WI38 (cell line): ENCODE measurements around the gene ARL1.

ENCODE experiments used
- H3K4me3 ChIP-seq: 2 replicates; pipeline ENCODE4 v1.5.1; 2011; ENCODE audit warnings: low read depth, mild to moderate bottlenecking, control low read depth, low read length
- CTCF ChIP-seq: IDR thresholded peaks from 2 replicates; pipeline ENCODE4 v1.5.1; 2012; ENCODE audit warnings: low read depth, mild to moderate bottlenecking, control low read depth, low read length

ARL1 gene

GRCh38 chr12:101368016-101368415 is 39.6 kb downstream of the ARL1 start:
- TF ChIP-seq CTCF = no peak
- H3K4me3 ChIP-seq = no peak overlapping the region

GRCh38 chr12:101361455-101361854 is 46.1 kb downstream of the ARL1 start:
- no peak overlapping the region for H3K4me3 ChIP-seq
- TF ChIP-seq CTCF = no peak

GRCh38 chr12:101356794-101357193 is 50.8 kb downstream of the ARL1 start:
- no peak for TF ChIP-seq CTCF
- H3K4me3 ChIP-seq = no peak overlapping the region

- no peak overlapping the region for H3K4me3 ChIP-seq
- no peak for TF ChIP-seq CTCF
Observed at GRCh38 chr12:101351682-101352081, 55.9 kb downstream of the ARL1 start.

- no peak for TF ChIP-seq CTCF
- no peak overlapping the region for H3K4me3 ChIP-seq
Observed at GRCh38 chr12:101343893-101344292, 63.7 kb downstream of the ARL1 start.
